Hepatocyte (in vitro differentiated cells): Measurements from ENCODE around the gene VPS8. TPM values are rescaled to one million over a fixed set of nuclear protein-coding genes. Genes with fewer than 3 reads are reported as not detected.
A peak's percentile ranks its signal among the peaks of the same experiment; 100 is the strongest.
"Not testable (repeated sequence)": the region's sequence is repeated elsewhere in the genome, so short reads cannot be mapped to it uniquely, and the experiment has no call there.

Experiments used
- DNase-seq: peaks from one replicate; pipeline ENCODE4 v3.0.0-alpha.2; 2016; ENCODE audit warnings: low spot score
- H2AFZ ChIP-seq: fragments of 200-600 bp; sonication (generic); 2 replicates; pipeline ENCODE4 v1.6.0; 2016; ENCODE audit warnings: antibody characterized with exemption, mild to moderate bottlenecking
- H3K27ac ChIP-seq: fragments of 200-600 bp; sonication (generic); 2 replicates; pipeline ENCODE4 v1.5.1; 2016; ENCODE audit warnings: mild to moderate bottlenecking
- H3K27me3 ChIP-seq: fragments of 200-600 bp; sonication (generic); 2 replicates; pipeline ENCODE4 v1.6.1; 2016
- H3K36me3 ChIP-seq: fragments of 200-600 bp; sonication (generic); replicated peaks from 2 replicates; pipeline ENCODE4 v1.5.1; 2016; ENCODE audit warnings: low read depth; ENCODE audit not compliant: insufficient read depth
- H3K4me1 ChIP-seq: fragments of 200-600 bp; sonication (generic); 2 replicates; pipeline ENCODE4 v1.5.1; 2016; ENCODE audit warnings: mild to moderate bottlenecking, moderate library complexity; ENCODE audit not compliant: insufficient read depth
- H3K4me2 ChIP-seq: fragments of 200-600 bp; sonication (generic); 2 replicates; pipeline ENCODE4 v1.6.0; 2016
- H3K4me3 ChIP-seq: fragments of 200-600 bp; sonication (generic); 2 replicates; pipeline ENCODE4 v1.5.1; 2016; ENCODE audit warnings: mild to moderate bottlenecking
- H3K79me2 ChIP-seq: fragments of 200-600 bp; sonication (generic); 2 replicates; pipeline ENCODE4 v1.6.0; 2017; ENCODE audit warnings: mild to moderate bottlenecking
- H3K9me2 ChIP-seq: fragments of 200-600 bp; sonication (generic); replicated peaks from 2 replicates; pipeline ENCODE4 v1.6.0; 2017; ENCODE audit warnings: mild to moderate bottlenecking; ENCODE audit not compliant: insufficient read depth
- H3K9me3 ChIP-seq: fragments of 200-600 bp; sonication (generic); 2 replicates; pipeline ENCODE4 v1.5.1; 2016; ENCODE audit warnings: low read depth, mild to moderate bottlenecking
- H4K20me1 ChIP-seq: fragments of 200-600 bp; sonication (generic); 2 replicates; pipeline ENCODE4 v1.6.0; 2016; ENCODE audit warnings: mild to moderate bottlenecking; ENCODE audit not compliant: insufficient read depth, poor library complexity, severe bottlenecking
- EZH2 ChIP-seq: fragments of 200-600 bp; sonication (generic); IDR thresholded peaks from 2 replicates; pipeline ENCODE4 v1.6.1; 2016; ENCODE audit warnings: antibody characterized with exemption, mild to moderate bottlenecking, borderline replicate concordance
- EZH2phosphoT487 ChIP-seq: fragments of 200-600 bp; sonication (generic); IDR thresholded peaks from one replicate; pipeline ENCODE4 v1.6.1; 2018; ENCODE audit warnings: antibody characterized with exemption, mild to moderate bottlenecking, low read depth, moderate library complexity; ENCODE audit not compliant: unreplicated experiment, severe bottlenecking
- WGBS: methylation state at CpG from one replicate; pipeline ENCODE4 v1.1.6; 2016; ENCODE audit warnings: low lambda C conversion rate; ENCODE audit errors: missing lambda C conversion rate; 5-methylcytosine and 5-hydroxymethylcytosine counted together
- polyA plus RNA-seq: library from polyadenylated mRNA; unstranded; fragments of >200 nt; fragmentation: Nextera tagmentation; extraction: Ambion mirVana; gene quantifications from 2 replicates; pipeline ENCODE4 v1.2.1, GENCODE V29; 2016
- total RNA-seq: library from RNA; depleted of rRNA; stranded (reverse); fragments of >200 nt; gene quantifications from 2 replicates; pipeline ENCODE4 v1.2.3, GENCODE V29; 2014
- TF ChIP-seq, protein P1 (sequence below): fragments of 200-600 bp; sonication (generic); IDR thresholded peaks from 2 replicates; pipeline ENCODE4 v1.5.1; 2016; ENCODE audit warnings: antibody characterized with exemption, mild to moderate bottlenecking; ENCODE audit not compliant: poor library complexity

VPS8 gene
- total and polyA plus RNA-seq, 2 experiments from 2014 or later, result 20.5 to 61.9 TPM

DNA sequence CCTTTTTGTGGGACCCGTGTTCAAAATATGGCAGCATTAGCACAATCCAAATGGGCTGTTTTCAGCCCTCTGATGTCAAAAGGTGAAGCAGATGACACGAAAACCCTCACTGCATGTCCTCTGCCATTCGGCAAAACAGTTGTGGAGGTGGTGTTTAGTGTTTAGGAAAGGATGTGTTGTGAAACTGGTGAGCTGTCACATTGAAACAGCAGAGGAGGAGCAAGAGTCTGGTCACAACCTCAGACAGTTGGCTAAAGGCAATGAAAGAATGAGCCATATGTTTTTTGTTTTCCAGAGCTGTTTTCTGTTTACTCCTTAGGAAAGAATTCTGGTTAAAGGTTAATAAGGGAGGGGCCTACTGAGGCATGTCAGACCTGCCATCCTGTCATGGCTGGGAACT lies 140.7 kb downstream of the VPS8 start:
- no peak for DNase-seq
- peaks cover 17% of the 10 kb centered on the region for H3K4me1 ChIP-seq
- H3K9me2 ChIP-seq, result no peaks in the 10 kb centered on the region
- H3K79me2 ChIP-seq, result no peaks in the 10 kb centered on the region
- H4K20me1 ChIP-seq, result no peaks in the 10 kb centered on the region
- no peak overlapping the region for H3K27ac ChIP-seq
- TF ChIP-seq EZH2phosphoT487 (no peak), EZH2 (no peak)
- TF ChIP-seq, protein P1, sequence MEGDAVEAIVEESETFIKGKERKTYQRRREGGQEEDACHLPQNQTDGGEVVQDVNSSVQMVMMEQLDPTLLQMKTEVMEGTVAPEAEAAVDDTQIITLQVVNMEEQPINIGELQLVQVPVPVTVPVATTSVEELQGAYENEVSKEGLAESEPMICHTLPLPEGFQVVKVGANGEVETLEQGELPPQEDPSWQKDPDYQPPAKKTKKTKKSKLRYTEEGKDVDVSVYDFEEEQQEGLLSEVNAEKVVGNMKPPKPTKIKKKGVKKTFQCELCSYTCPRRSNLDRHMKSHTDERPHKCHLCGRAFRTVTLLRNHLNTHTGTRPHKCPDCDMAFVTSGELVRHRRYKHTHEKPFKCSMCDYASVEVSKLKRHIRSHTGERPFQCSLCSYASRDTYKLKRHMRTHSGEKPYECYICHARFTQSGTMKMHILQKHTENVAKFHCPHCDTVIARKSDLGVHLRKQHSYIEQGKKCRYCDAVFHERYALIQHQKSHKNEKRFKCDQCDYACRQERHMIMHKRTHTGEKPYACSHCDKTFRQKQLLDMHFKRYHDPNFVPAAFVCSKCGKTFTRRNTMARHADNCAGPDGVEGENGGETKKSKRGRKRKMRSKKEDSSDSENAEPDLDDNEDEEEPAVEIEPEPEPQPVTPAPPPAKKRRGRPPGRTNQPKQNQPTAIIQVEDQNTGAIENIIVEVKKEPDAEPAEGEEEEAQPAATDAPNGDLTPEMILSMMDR, result no peak
- no peak overlapping the region for H3K4me2 ChIP-seq
- no peak overlapping the region for H3K4me3 ChIP-seq
- H3K27me3 ChIP-seq, result no peaks in the 10 kb centered on the region
- no peaks in the 10 kb centered on the region for H3K9me3 ChIP-seq
- H2AFZ ChIP-seq, result no peak overlapping the region
- 80% methylated on average over 3 of the region's 3 CpGs for WGBS
- H3K36me3 ChIP-seq, result no peaks in the 10 kb centered on the region

- Histone ChIP-seq H3K9me3 (no peaks in the 10 kb centered on the region), H3K4me3 (no peak overlapping the region), H3K36me3 (no peaks in the 10 kb centered on the region), H2AFZ (no peak overlapping the region), H3K27ac (peak overlapping the region; percentile 15), H4K20me1 (no peaks in the 10 kb centered on the region), H3K27me3 (no peaks in the 10 kb centered on the region), H3K79me2 (no peaks in the 10 kb centered on the region), H3K4me1 (peaks cover 17% of the 10 kb centered on the region), H3K4me2 (peak overlapping the region; percentile 21), H3K9me2 (no peaks in the 10 kb centered on the region)
- TF ChIP-seq, protein P1, result no peak
- no peak for TF ChIP-seq EZH2
- no peak for TF ChIP-seq EZH2phosphoT487
- DNase-seq, result no peak
- WGBS, result 50% methylated on average over 2 of the region's 2 CpGs
Observed at GRCh38 chr3:184953401-184953800, 141.4 kb downstream of the VPS8 start.

DNA sequence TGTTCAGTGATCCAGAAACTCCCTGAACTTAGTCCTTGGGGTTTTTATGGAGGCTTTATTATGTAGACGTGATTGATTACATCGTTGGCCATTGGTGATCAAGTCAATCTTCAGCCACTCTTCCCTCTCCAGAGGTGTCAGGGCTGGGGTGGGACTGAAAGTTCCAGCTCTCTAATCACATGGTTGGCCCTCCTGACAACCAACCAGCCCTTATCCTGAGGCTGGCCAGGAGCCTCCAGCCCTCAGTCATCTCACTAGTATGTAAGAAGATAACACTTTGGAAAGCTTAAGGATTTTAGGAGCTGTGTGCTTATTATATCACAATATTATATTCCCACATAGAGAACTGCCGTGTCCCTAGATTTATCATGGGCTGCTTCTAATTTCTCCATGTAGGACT lies 142.3 kb downstream of the VPS8 start:
- no peaks in the 10 kb centered on the region for H3K9me2 ChIP-seq
- peaks cover 17% of the 10 kb centered on the region for H3K4me1 ChIP-seq
- no peaks in the 10 kb centered on the region for H4K20me1 ChIP-seq
- peak overlapping the region; percentile 15 for H3K27ac ChIP-seq
- H3K79me2 ChIP-seq, result no peaks in the 10 kb centered on the region
- H3K4me3 ChIP-seq, result no peak overlapping the region
- H3K27me3 ChIP-seq, result no peaks in the 10 kb centered on the region
- no peaks in the 10 kb centered on the region for H3K9me3 ChIP-seq
- no peak for DNase-seq
- H2AFZ ChIP-seq, result no peak overlapping the region
- TF ChIP-seq EZH2 (no peak), EZH2phosphoT487 (no peak)
- TF ChIP-seq, protein P1, result no peak
- 87% methylated on average over 3 of the region's 3 CpGs for WGBS
- H3K36me3 ChIP-seq, result no peaks in the 10 kb centered on the region
- no peak overlapping the region for H3K4me2 ChIP-seq

DNA sequence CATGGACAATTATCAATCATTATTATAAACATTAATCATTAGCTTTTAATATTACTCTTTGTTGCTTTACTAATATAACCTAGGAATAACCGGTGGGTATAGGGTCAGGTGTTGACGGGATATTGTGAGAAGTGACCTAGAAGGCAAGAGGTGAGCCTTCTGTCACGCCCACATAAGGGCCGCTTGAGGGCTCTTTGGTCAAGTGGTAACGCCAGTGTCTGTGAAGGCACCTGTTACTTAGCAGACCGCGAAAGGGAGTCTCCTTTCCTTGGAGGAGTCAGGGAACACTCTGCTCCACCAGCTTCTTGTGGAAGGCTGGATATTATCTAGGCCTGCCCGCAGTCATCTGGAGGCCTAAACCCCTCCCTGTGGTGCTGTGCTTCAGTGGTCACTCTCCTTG lies 142.9 kb downstream of the VPS8 start:
- H3K9me3 ChIP-seq, H2AFZ ChIP-seq, H4K20me1 ChIP-seq, H3K79me2 ChIP-seq, H3K27ac ChIP-seq, H3K36me3 ChIP-seq, H3K4me2 ChIP-seq, DNase-seq, H3K9me2 ChIP-seq, H3K27me3 ChIP-seq, H3K4me3 ChIP-seq: not testable (repeated sequence)
- peaks cover 17% of the 10 kb centered on the region for H3K4me1 ChIP-seq
- 97% methylated on average over 8 of the region's 8 CpGs for WGBS
